Astrocyte of the cerebellum (primary cell): ENCODE measurements around the gene GAS6.
A peak's percentile ranks its signal among the peaks of the same experiment; 100 is the strongest.
"Not testable (repeated sequence)": the region's sequence is repeated elsewhere in the genome, so short reads cannot be mapped to it uniquely, and the experiment has no call there.

Experiments
- DNase-seq: peaks from one replicate; pipeline ENCODE4 v3.0.0-alpha.2; 2011; ENCODE audit warnings: low read depth
- H3K4me3 ChIP-seq: 2 replicates; pipeline ENCODE4 v1.5.1; 2011; ENCODE audit warnings: mild to moderate bottlenecking, low read depth, low read length, moderate library complexity
- CTCF ChIP-seq: IDR thresholded peaks from 2 replicates; pipeline ENCODE4 v1.5.1; 2012; ENCODE audit warnings: low read length, low read depth, moderate library complexity, mild to moderate bottlenecking; ENCODE audit errors: missing control alignments
- in situ Hi-C: cut with HindIII; loops from 2 replicates; pipeline ENCODE4 v1.10.0; 2017; ENCODE audit warnings: low sequenced_read_pairs

The GAS6 gene

GRCh38 chr13:113863524-113864272 lies at the start of gene GAS6:
TSS of gene GAS6 (minus strand) at chr13:113864076. CDS start at chr13:113863920, 156 bp downstream.
- in situ Hi-C loops = no loop called here
- H3K4me3 ChIP-seq = peak within 1 kb of the TSS; percentile 69
- no peak for DNase-seq

GRCh38 chr13:113913408-113913807 lies 49.5 kb upstream of the GAS6 start:
- DNase-seq, in situ Hi-C loops, H3K4me3 ChIP-seq: not testable (repeated sequence)

More at GRCh38 chr13:113863524-113864272, at the start of gene GAS6:
- TF ChIP-seq CTCF = peak; percentile 11

- TF ChIP-seq CTCF = no peak
These were observed 48.7 kb upstream of the GAS6 start for GRCh38 chr13:113912596-113912995.

GRCh38 chr13:113907635-113908617 lies 44.0 kb upstream of the GAS6 start:
- in situ Hi-C loops = no loop called here
- peak; percentile 52 for DNase-seq
- TF ChIP-seq CTCF = no peak
- no peak overlapping the region for H3K4me3 ChIP-seq

More at GRCh38 chr13:113912596-113912995, 48.7 kb upstream of the GAS6 start:
- in situ Hi-C loops = no loop called here
- DNase-seq = no peak
- no peak overlapping the region for H3K4me3 ChIP-seq

- no peak for TF ChIP-seq CTCF
- H3K4me3 ChIP-seq = no peak overlapping the region
- in situ Hi-C loops = no loop called here
- no peak for DNase-seq
These were observed 42.7 kb upstream of the GAS6 start for GRCh38 chr13:113906571-113906970.

GRCh38 chr13:113905942-113906341 lies 42.1 kb upstream of the GAS6 start:
- no peak for DNase-seq
- H3K4me3 ChIP-seq = no peak overlapping the region
- in situ Hi-C loops = no loop called here
- no peak for TF ChIP-seq CTCF
